ENCODE data around the gene KRTAP10-2.
"Not testable (repeated sequence)": the region's sequence is repeated elsewhere in the genome, so short reads cannot be mapped to it uniquely, and the experiment has no call there.

Gene KRTAP10-2

DNA sequence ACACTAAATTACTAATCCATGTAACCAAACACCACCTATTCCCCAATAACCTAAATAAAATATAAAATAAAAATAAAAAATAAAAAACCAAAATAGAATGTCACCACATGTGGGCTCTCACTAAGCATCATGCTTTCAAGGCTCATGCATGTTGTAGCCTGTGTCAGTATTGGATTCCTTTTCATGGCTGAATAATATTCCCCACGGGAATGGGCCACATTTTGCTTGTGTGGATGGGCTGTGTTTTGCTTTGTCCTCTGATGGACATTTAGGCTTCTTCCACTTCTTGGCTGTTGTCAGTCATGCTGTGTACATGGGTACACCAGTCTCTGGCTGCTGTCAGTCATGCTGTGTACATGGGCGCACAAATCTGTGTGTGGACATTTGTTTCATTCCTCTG lies 37.8 kb upstream of the KRTAP10-2 start:
- no peak overlapping the region for H3K4me3 ChIP-seq
- no peak for DNase-seq (ENCODE audit: low spot score)
- TF ChIP-seq, protein P1, sequence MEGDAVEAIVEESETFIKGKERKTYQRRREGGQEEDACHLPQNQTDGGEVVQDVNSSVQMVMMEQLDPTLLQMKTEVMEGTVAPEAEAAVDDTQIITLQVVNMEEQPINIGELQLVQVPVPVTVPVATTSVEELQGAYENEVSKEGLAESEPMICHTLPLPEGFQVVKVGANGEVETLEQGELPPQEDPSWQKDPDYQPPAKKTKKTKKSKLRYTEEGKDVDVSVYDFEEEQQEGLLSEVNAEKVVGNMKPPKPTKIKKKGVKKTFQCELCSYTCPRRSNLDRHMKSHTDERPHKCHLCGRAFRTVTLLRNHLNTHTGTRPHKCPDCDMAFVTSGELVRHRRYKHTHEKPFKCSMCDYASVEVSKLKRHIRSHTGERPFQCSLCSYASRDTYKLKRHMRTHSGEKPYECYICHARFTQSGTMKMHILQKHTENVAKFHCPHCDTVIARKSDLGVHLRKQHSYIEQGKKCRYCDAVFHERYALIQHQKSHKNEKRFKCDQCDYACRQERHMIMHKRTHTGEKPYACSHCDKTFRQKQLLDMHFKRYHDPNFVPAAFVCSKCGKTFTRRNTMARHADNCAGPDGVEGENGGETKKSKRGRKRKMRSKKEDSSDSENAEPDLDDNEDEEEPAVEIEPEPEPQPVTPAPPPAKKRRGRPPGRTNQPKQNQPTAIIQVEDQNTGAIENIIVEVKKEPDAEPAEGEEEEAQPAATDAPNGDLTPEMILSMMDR (IDR thresholded peaks at IDR 0.05): no peak
- no peak overlapping the region for H3K27ac ChIP-seq

DNA sequence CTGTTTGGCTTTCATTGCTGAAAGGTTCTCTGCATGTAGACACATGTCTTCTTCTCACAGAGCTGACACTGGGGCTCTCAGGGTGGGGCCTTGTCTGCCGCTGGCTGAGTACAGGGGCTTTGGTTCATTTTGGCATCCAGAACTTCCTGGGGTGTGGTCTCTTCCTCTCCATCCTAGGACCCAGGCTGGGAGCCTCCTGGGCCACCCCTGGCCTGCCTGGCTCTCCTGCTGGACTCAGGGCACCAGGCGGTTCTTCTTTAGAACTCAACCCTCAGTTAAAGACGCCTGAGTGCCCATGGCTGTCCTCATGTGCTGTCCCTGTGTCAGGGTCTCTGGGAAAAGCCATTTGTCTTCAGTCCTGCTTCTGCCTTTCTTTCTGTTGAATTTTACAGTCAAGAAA lies 34.6 kb upstream of the KRTAP10-2 start:
- TF ChIP-seq, protein P1 (IDR thresholded peaks at IDR 0.05): no peak
- no peak for DNase-seq (ENCODE audit: low spot score)
- Histone ChIP-seq H3K4me3 (no peak overlapping the region), H3K27ac (no peak overlapping the region)

DNA sequence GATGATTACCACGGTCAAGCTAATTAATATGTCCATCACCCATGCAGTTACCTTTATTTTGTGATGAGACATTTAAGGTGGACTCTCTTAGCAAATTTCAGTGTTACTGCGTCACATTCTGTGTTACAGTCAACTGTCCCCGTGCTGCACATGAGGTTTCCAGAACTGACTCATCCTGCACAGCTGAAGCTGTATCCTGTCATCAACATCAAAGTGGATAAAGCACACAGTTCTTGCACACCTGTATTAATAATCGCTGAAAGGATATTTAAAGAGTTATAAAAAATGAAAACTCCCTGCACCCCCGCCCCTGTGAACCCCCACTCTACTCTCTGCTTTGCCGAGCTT lies 32.5 kb upstream of the KRTAP10-2 start:
- H3K27ac ChIP-seq: no peak overlapping the region
- DNase-seq (ENCODE audit: low spot score): no peak
- TF ChIP-seq, protein P1 (IDR thresholded peaks at IDR 0.05): no peak
- no peak overlapping the region for H3K4me3 ChIP-seq

DNA sequence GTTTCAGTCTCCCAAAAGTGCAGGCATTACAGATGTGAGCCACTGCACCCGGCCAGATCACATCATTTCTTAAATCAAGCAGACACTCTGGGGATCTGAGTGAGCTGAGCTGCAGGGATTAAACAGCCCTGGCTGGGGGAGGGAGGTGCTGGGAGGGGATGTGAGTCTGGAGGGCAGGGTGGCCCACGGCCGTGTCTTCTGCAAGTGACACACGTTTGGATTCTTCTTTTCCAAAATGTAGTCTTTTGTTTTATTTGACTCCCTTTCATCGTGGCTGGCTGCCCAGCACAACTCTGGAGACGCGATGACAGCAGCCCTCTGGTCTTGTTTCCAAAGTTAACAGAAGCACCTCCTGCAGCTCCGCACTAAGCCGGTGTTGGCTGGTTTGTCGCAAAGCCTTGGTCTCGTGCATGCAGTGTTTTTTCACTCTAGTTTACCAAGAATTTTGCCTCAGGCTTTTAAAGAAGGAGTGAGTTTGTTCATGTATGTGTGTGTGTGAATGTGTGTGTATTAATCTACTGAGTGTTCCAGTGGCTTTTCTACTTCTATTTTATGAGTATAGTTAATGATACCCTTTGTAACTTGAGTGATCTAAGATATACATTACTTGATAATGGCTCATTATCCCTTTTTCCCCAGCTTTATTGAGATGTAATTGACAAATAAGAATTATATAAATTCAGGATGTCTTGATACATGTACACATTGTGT lies 31.9 kb upstream of the KRTAP10-2 start:
- no peak overlapping the region for H3K4me3 ChIP-seq
- no peak overlapping the region for H3K27ac ChIP-seq
- DNase-seq (ENCODE audit: low spot score): no peak
- TF ChIP-seq, protein P1 (IDR thresholded peaks at IDR 0.05): no peak

DNA sequence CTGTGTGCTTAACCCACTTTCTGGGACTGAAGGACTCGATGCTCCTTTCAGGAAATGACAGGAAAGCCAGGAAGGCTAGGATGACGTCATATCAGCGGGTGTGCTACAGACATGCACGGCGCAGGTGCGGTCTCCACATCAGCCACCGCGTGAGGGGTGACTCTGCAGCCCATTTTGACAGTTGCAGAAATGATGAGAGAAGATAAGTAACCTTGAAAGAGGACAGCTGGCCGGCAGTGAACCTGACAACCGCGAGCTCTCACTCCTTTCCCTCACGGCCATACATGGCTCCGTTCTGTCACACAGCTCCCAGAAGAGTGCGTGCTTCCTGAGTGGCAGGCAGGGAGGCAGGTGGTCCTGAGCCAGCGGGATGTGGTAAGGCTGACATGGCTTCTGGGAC lies 30.8 kb upstream of the KRTAP10-2 start:
- H3K27ac ChIP-seq: no peak overlapping the region
- no peak for DNase-seq (ENCODE audit: low spot score)
- TF ChIP-seq, protein P1 (IDR thresholded peaks at IDR 0.05): no peak
- H3K4me3 ChIP-seq: no peak overlapping the region

DNA sequence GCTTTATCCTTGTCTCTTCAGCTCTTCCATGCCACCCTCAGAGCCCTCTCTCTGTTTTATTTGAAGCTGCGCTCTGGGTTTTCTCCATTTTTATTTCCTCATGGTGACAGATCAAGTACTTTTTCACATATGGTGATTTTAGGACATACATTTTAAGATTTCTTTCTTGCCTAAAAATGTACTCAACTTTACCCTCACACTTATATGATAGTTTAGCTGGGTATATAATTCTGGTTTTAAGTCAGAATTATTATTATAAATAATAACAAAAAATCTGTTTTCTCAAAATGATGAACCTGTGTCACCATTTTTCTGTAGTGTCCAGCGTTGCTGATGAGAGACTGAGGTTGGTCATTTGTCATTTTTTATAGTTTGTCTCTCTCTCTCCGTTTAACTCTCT lies 29.9 kb upstream of the KRTAP10-2 start:
- Histone ChIP-seq H3K27ac (no peak overlapping the region), H3K4me3 (no peak overlapping the region)
- no peak for DNase-seq (ENCODE audit: low spot score)
- TF ChIP-seq, protein P1 (IDR thresholded peaks at IDR 0.05): no peak

DNA sequence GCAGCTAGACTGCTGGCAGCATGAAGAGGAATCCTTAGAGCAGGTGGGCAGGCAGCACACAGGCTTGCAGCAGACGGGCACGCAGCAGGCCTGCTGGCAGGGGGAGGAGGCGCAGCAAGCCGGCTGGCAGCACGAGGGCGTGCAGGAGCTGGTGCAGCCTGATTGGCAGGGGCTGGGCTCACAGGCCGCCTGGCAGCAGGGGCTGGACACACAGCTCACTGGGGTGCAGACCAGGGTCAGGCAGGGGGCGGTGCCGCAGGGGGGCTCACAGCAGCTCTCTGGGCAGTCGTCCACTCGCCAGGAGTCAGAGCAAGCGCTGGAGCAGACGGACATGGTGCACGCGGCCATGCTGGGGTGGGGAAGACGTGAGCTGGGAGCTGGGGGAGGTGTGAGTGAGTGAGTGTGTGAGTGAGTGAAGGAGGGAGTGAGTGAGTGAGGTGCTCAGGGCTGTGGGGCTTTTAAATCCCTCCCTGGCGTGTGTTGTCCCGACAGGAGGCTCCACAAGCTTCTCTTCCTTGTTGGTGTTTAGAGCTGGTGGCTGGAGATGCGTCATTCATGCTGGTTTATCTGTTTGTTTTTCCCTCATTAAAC lies 29.0 kb upstream of the KRTAP10-2 start, which contains the start of gene KRTAP10-5:
Gene KRTAP10-5 (minus strand): TSS at position 374 of the 591 bp plus-strand sequence. CDS start 26 bp downstream, at position 348.
- not testable (repeated sequence) for DNase-seq (ENCODE audit: low spot score); H3K27ac ChIP-seq; H3K4me3 ChIP-seq

All from coronary artery (tissue), 2 donors.